MCF 10A (cell line): Measurements from ENCODE around the gene RPE. TPM values are rescaled to one million over a fixed set of nuclear protein-coding genes. Genes with fewer than 3 reads are reported as not detected.

Experiments
- BruUV-seq: library from RNA; stranded (reverse); fragments of 400-500 nt; replicated peaks from 2 replicates; lab custom pipeline; 2021; lab: Mats Ljungman, UMichigan
- CTCF ChIA-PET: fragments of 300-600 bp; sonication (Branson Sonifier 250); formaldehyde crosslinking; extraction: SDS; loops from one replicate; lab custom pipeline; 2021; ENCODE audit warnings: antibody characterized with exemption, inconsistent platforms; lab: Yijun Ruan, JAX
- POLR2A ChIA-PET: fragments of 300-600, 350-650 bp; sonication (Branson Sonifier 250); formaldehyde crosslinking; extraction: SDS; loops from one replicate; lab custom pipeline; 2020; ENCODE audit warnings: antibody characterized with exemption, inconsistent platforms; lab: Yijun Ruan, JAX
- DNase-seq: peaks from one replicate; pipeline ENCODE4 v3.0.0-alpha.2; 2018; ENCODE audit not compliant: unreplicated experiment
- H3K27ac Mint-ChIP-seq: one replicate; pipeline ENCODE4 v1.8.0; 2022; ENCODE audit warnings: mild to moderate bottlenecking, low read depth, mixed read lengths; ENCODE audit not compliant: unreplicated experiment
- H3K27me3 Mint-ChIP-seq: one replicate; pipeline ENCODE4 v1.8.0; 2022; ENCODE audit warnings: mixed read lengths; ENCODE audit not compliant: insufficient read depth, unreplicated experiment
- H3K36me3 Mint-ChIP-seq: one replicate; pipeline ENCODE4 v1.8.0; 2022; ENCODE audit warnings: mild to moderate bottlenecking, moderate library complexity, mixed read lengths; ENCODE audit not compliant: insufficient read depth, unreplicated experiment
- H3K4me1 Mint-ChIP-seq: one replicate; pipeline ENCODE4 v1.8.0; 2022; ENCODE audit warnings: mixed read lengths; ENCODE audit not compliant: insufficient read depth, unreplicated experiment
- H3K4me3 Mint-ChIP-seq: one replicate; pipeline ENCODE4 v1.8.0; 2022; ENCODE audit warnings: mild to moderate bottlenecking, moderate library complexity, mixed read lengths; ENCODE audit not compliant: unreplicated experiment
- H3K9me3 Mint-ChIP-seq: one replicate; pipeline ENCODE4 v1.8.0; 2022; ENCODE audit warnings: mixed read lengths; ENCODE audit not compliant: unreplicated experiment
- intact Hi-C: fragments of 100-400 bp; cut with micrococcal nuclease; formaldehyde crosslinking; loops from 2 replicates; pipeline ENCODE4 v1.14.1; 2022
- total RNA-seq: library from RNA; stranded (reverse); gene quantifications from 2 replicates; pipeline ENCODE4 v1.2.3, GENCODE V29; 2022
- TF ChIP-seq, protein P1 (sequence below): fragments of 200-600 bp; IDR thresholded peaks from one replicate; pipeline ENCODE4 v1.8.0; 2022; ENCODE audit warnings: antibody characterized with exemption, mild to moderate bottlenecking; ENCODE audit not compliant: unreplicated experiment

Gene RPE
- total RNA-seq, 1 experiment from 2014 or later = 90.6 TPM

DNA sequence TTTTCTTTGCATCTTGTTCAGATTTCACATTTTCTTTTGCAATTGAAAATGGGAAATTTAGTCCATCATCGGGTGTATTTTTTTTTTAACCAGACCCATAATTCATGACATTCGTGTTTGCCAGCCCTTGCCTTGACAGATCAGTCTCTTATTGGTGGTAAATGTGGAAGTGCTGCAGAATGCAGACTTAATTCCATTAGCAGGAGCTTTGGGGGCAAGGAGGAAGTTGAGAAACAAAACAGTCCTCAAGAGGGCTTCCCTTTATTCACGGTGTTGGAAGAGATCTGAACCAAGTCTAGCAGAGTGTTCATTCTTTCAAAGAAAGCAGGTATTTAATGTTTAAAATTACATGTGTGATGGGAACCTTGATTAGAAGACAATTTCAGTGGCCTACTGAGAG, 16.6 kb upstream of the RPE start:
- intact Hi-C loops = no loop called here
- DNase-seq = no peak
- peaks cover 5% of the 10 kb centered on the region for H3K27me3 Mint-ChIP-seq
- H3K9me3 Mint-ChIP-seq = no peaks in the 10 kb centered on the region
- ChIA-PET CTCF (interaction anchor here (1.3 to 2.9 kb wide), 4 partner anchors 9 to 213 kb away, joined by 3 to 10 read pairs (median 8); no protein-coding TSS in a partner anchor), POLR2A (no interaction called here)
- no peaks in the 10 kb centered on the region for H3K4me1 Mint-ChIP-seq
- no peak overlapping the region for H3K4me3 Mint-ChIP-seq
- no peaks in the 10 kb centered on the region for H3K36me3 Mint-ChIP-seq
- TF ChIP-seq, protein P1, sequence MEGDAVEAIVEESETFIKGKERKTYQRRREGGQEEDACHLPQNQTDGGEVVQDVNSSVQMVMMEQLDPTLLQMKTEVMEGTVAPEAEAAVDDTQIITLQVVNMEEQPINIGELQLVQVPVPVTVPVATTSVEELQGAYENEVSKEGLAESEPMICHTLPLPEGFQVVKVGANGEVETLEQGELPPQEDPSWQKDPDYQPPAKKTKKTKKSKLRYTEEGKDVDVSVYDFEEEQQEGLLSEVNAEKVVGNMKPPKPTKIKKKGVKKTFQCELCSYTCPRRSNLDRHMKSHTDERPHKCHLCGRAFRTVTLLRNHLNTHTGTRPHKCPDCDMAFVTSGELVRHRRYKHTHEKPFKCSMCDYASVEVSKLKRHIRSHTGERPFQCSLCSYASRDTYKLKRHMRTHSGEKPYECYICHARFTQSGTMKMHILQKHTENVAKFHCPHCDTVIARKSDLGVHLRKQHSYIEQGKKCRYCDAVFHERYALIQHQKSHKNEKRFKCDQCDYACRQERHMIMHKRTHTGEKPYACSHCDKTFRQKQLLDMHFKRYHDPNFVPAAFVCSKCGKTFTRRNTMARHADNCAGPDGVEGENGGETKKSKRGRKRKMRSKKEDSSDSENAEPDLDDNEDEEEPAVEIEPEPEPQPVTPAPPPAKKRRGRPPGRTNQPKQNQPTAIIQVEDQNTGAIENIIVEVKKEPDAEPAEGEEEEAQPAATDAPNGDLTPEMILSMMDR = no peak
- H3K27ac Mint-ChIP-seq = no peak overlapping the region
- BruUV-seq = no TSS peak

DNA sequence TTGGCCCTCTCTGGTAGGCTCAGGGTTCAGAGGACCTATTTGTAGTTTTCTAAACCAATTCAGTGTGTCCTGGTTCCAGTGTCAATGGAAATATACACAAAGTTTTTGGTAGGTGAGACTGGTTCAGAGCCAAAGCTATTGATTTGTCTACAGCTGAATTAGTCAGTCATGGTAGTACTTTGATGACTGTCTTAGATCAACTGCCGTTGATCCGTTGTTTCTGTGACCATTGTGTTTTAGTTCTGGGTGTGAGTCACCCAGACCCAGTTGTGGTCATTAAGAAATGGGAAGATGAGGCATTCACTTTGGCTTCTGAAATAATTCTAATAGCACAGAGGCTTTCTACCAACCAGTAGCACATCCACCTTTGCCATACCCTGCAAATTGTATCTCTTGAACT, 16.0 kb upstream of the RPE start:
- DNase-seq = no peak
- Mint-ChIP-seq H3K9me3 (no peaks in the 10 kb centered on the region), H3K4me3 (no peak overlapping the region), H3K27ac (no peak overlapping the region), H3K36me3 (no peaks in the 10 kb centered on the region), H3K27me3 (peaks cover 11% of the 10 kb centered on the region), H3K4me1 (no peaks in the 10 kb centered on the region)
- BruUV-seq = no TSS peak
- POLR2A ChIA-PET = no interaction called here
- intact Hi-C loops = no loop called here
- TF ChIP-seq, protein P1 = no peak
- CTCF ChIA-PET = interaction anchor here (1.2 to 2.9 kb wide), 4 partner anchors 10 to 213 kb away, joined by 3 to 10 read pairs (median 4); no protein-coding TSS in a partner anchor

DNA sequence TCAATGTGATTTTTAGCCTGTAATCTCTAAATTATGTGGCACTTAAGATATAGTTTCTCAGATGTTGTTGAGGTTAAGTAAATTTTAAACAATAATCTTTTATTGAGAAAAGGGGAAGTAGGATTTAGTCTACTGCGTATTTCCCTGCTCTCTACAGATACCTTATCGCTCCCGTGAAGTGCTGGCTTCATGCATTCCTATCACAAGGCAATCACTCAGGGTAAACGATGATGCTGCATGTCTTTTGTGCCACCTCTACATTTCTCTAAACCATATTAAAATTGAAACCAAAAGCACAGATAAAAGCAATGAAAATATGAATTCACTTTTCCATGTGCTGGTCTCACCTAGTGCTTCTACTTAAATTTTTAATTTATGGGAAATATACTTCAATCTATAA, 14.4 kb upstream of the RPE start:
- H3K27ac Mint-ChIP-seq = no peak overlapping the region
- no peaks in the 10 kb centered on the region for H3K9me3 Mint-ChIP-seq
- H3K4me1 Mint-ChIP-seq = no peaks in the 10 kb centered on the region
- ChIA-PET CTCF (interaction anchor here (0.8 to 1.2 kb wide), 2 partner anchors 187 to 220 kb away, joined by 3 to 4 read pairs; no protein-coding TSS in a partner anchor), POLR2A (interaction anchor here (0.9 to 1.6 kb wide), 2 partner anchors 14 to 184 kb away, joined by 3 to 5 read pairs; no protein-coding TSS in a partner anchor)
- no peak overlapping the region for H3K4me3 Mint-ChIP-seq
- intact Hi-C loops = no loop called here
- BruUV-seq = no TSS peak
- TF ChIP-seq, protein P1 = no peak
- DNase-seq = no peak
- no peaks in the 10 kb centered on the region for H3K36me3 Mint-ChIP-seq
- H3K27me3 Mint-ChIP-seq = peaks cover 12% of the 10 kb centered on the region

DNA sequence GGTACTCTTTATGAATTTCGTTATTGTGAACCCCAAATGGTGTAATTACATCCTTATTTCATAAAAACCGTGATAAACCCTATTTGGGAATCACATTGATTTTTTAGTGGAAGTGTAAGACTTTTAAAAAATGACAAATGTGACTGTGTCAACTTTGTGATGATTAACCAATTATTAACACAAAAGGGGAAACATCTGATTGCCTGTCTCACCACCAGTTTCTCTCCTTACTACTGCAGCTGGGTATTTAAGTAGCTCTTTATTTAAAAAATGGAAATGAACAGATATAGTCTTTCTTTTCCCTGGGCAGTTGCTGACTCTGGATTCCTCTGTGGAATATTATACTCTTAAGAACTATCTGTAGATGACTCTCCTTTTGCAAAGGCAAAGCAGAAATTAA, 11.6 kb upstream of the RPE start:
- BruUV-seq = no TSS peak
- no peak for DNase-seq
- H3K4me3 Mint-ChIP-seq = no peak overlapping the region
- no peaks in the 10 kb centered on the region for H3K9me3 Mint-ChIP-seq
- ChIA-PET CTCF (interaction anchor here (1.1 to 1.2 kb wide), 2 partner anchors 30 to 205 kb away, joined by 3 read pairs; no protein-coding TSS in a partner anchor), POLR2A (interaction anchor here (0.6 kb wide), 1 partner anchor 1899 kb away, joined by 3 read pairs; no protein-coding TSS in a partner anchor)
- TF ChIP-seq, protein P1 = no peak
- no peaks in the 10 kb centered on the region for H3K36me3 Mint-ChIP-seq
- H3K27ac Mint-ChIP-seq = no peak overlapping the region
- H3K27me3 Mint-ChIP-seq = peaks cover 12% of the 10 kb centered on the region
- intact Hi-C loops = no loop called here
- H3K4me1 Mint-ChIP-seq = no peaks in the 10 kb centered on the region
